NCI-H146 (cell line): ENCODE measurements around the gene HSFX1.
"Not testable (repeated sequence)": the region's sequence is repeated elsewhere in the genome, so short reads cannot be mapped to it uniquely, and the experiment has no call there.

ENCODE experiments used
- DNase-seq: peaks from one replicate; lab custom pipeline; 2025; lab: John Stamatoyannopoulos, UW

Gene HSFX1, protein sequence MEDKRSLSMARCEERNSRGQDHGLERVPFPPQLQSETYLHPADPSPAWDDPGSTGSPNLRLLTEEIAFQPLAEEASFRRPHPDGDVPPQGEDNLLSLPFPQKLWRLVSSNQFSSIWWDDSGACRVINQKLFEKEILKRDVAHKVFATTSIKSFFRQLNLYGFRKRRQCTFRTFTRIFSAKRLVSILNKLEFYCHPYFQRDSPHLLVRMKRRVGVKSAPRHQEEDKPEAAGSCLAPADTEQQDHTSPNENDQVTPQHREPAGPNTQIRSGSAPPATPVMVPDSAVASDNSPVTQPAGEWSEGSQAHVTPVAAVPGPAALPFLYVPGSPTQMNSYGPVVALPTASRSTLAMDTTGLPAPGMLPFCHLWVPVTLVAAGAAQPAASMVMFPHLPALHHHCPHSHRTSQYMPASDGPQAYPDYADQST

DNA sequence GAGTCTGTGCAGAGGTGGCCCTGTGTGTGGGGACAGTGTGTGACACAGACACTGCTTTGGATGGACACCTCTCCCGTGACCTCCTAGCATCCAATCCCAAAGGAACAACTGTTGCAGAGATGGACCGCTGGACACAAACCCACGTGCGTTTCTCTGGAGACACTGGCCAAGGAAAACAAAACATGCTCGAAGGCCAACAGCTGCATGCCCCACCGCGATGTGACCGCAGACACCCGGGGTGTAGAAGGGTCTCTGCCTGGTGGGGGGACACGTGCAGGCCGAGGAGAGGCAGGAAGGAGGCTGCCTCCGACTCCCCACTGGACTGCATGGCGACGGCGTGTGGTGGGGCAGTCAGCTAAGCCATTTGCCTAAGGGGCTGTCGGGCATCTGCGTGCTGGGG, at the start of gene HSFX1:
TSS of gene HSFX1 (plus strand) at position 301 of the 400 bp plus-strand sequence. CDS start 614 bp downstream, outside the sequence.
- not testable (repeated sequence) for DNase-seq

DNA sequence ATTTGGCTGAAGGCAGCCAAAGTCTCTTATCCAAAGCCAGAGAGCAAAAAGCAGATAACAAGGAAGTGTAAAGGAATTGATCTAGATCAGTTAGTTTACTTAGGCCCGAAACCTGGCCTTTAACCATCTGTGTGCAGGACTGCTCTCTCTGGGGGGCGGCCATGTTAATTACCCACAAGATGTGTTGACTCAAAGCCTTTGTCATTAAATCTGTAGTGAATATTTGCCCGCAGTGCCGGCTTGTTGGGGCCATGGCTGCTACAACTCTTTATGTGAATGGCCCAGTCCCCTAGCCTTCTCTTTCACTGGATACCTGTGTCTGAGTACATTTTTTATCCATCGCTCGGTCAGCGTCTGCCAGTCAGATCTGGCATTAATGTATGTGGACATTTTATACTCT, 46.6 kb upstream of the HSFX1 start:
- DNase-seq: not testable (repeated sequence)

DNA sequence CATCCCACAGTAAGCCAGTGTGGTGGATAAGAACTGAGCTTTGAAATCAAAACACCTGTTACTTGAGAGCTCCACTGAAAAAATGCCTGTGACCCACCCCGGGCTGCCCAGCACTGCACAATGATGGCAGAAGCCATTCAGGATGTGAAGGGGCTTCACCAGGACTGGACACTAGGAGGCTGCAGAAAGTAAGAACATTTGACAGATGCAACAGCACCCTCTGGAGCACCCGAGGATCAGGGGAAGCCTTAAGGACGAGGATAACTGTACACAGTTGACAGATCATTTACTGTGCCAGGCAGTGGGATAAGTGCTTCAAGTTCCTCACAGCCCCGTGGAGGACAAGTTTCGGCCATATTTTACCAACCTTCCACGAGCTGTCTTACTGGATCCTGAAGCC, 31.6 kb upstream of the HSFX1 start:
- not testable (repeated sequence) for DNase-seq

DNA sequence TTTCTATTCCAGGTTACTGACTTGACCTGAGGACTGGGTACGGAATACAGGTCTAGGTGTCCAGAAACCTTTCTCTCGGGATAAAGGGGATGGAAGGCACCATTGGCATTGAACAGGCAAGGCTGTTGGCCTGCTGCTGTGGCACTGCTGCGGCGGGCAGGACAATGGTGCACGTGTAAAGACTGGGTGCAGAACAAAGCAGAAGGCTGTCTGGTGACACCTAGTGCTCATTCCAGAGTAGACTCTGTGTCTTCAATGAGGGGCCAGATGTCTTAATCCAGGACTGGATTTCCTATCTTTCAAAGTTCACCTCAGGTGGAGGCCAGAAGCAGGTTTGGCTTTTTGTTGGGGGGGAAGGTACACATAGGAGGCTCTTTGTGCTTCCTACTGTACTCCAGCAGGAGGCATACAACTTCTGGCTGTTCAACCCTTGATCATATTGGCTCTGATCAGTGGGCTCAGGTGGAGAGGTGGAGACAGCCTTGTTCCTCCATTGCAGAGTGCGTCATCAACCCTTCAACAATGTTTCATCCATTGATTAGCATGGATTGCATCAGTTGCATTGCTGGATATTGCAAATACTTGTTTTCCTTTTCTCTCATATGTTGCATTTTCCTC, 27.4 kb upstream of the HSFX1 start:
- DNase-seq: not testable (repeated sequence)

DNA sequence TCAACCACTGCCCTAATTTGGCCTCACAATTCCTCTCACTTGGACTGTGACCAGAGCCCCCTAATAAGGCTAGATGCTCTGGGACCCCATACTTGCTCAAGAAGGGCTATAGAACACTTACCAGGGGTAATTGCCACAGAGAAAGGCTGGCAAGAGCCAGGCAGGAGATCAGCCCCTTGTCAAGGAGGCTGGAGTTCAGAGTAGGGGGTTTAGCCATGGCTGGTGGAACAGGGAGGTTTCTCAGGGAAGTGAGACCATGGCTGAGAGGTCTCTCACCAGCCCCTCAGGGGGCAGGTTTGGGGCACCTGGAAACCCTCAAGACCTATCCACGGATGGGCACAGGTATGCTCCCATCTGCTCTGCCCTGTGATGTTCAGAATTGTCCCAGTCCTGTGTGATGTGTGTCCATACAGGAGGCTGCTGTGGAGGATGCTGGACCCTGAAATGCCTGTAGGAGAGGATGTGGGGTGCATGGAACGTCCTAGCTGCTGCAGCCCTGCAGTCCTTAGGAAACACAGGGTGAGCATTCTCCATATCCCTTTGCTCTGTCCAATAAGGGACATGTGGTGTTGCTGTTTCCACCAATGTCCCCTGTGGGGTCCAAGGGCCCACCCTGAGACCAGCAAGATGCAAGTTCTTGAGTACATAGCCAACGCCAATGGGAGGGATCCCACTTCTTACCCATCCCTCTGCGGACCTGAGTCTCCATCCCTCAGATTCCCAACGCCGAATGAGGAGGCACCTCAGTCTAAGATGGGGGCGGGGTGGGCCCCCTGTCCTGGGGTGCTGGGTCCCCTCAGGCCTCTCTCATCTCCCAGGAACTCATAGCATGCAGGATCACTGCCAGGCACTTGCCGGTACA, 16.4 kb upstream of the HSFX1 start:
- no peak for DNase-seq

DNA sequence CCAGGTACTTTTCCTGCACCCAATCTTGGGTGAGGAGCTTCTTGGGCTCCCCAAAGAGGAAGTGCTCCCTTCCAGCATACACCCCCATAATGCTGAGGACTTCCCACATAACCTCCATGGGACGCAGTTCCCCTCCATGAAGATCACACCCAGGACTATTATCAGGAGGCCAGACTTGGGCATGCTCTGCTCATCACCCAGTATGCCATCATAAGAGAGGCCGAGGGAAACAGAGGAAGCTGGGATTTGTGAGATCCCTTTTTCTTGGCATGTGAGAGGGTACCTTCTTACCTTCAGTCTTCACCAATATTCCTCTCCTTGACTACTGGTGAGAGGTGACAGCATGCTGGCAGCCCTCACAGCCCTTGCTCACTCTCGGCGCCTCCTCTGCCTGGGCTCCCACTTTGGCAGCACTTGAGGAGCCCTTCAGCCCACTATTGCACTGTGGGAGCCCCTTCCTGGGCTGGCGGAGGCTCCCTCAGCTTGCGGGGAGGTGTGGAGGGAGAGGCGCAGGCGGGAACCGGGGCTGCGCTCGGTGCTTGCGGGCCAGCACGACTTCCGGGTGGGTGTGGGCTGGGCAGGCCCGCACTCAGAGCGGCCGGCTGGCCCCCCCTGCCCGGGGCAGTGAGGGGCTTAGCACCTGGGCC, 15.7 kb upstream of the HSFX1 start:
- no peak for DNase-seq

DNA sequence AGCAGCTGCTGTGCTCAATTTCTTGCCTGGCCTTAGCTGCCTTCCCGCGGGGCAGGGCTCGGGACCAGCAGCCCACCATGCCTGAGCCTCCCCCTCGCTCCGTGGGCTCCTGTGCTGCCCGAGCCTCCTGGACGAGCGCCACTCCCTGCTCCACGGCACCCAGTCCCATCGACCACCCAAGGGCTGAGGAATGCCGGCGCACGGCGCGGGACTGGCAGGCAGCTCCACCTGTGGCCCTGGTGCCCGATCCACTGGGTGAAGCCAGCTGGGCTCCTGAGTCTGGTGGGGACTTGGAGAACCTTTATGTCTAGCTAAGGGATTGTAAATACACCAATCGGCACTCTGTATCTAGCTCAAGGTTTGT, 15.2 kb upstream of the HSFX1 start:
- DNase-seq: not testable (repeated sequence)

DNA sequence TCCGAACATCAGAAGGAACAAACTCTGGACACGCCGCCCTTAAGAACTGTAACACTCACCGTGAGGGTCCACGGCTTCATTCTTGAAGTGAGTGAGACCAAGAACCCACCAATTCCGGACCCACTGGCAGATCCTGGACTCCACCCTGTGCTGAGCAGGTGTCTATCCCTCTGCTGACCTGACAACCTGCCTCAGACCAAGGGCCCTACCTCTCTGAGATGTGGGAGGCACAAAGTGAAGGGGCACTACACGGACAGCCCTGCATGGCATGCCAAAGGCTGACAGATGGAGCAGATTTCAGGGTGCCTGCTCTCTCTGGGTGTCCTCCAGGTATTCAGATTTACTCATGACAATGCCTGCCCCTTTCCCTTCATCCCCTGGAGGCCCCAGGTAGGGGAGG, 14.0 kb upstream of the HSFX1 start:
- DNase-seq: no peak

DNA sequence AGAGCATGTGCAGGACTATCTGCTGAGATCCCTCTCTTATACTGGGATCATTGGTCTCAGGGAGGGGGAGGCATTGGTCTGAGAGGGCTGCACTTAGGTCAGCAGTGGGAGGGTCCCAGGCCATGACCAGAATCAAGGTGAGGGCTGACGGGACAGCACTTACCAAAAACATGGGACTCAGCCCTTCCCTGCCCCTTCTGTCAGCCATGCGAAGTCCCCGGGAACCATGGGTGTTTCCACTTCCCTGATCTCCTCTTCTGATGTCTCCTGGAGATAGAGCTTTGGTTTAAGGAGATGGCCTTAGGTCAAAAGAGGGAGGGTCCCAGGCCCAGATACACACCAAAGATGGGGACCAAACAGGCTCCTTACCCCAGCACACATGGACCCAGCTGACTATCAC, 12.9 kb upstream of the HSFX1 start:
- no peak for DNase-seq

DNA sequence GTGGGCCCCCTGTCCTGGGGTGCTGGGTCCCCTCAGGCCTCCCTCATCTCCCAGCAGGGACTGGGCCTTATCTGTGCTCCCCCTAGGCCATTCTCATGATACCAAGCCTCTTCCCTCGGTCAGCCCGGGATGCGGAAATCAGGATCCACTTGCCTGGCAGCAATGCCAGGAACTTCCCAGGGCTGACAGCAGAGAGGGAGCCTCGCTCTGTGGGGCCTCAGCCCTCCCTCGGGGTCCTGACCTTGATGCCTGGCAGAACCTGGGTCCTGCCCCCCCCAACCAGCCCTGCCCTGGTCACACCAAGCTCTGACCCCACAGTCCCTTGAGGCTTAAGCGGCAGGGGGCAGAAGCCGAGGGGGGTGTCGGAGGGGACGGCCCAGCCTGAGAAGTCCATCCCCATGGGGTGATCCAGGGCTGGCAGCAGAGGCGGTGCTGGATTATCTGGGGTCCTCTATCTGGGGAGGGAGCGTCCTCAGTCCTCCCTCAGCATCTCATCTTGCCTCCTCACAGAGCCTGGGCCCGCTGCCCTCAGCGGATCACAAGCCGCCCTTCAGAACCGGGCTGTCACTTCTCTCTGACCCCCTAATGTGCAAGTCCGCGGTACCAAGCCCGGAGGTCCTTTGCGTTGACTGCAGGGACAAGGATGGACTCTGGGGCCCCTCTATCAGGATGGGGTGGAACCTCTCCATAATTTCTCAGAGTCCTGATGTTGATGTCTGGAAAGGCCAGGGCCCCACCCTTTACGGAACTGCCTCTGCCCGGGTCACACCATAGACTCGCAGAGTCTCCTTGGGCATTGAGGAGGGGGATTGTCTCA, 11.8 kb upstream of the HSFX1 start:
- DNase-seq: not testable (repeated sequence)

DNA sequence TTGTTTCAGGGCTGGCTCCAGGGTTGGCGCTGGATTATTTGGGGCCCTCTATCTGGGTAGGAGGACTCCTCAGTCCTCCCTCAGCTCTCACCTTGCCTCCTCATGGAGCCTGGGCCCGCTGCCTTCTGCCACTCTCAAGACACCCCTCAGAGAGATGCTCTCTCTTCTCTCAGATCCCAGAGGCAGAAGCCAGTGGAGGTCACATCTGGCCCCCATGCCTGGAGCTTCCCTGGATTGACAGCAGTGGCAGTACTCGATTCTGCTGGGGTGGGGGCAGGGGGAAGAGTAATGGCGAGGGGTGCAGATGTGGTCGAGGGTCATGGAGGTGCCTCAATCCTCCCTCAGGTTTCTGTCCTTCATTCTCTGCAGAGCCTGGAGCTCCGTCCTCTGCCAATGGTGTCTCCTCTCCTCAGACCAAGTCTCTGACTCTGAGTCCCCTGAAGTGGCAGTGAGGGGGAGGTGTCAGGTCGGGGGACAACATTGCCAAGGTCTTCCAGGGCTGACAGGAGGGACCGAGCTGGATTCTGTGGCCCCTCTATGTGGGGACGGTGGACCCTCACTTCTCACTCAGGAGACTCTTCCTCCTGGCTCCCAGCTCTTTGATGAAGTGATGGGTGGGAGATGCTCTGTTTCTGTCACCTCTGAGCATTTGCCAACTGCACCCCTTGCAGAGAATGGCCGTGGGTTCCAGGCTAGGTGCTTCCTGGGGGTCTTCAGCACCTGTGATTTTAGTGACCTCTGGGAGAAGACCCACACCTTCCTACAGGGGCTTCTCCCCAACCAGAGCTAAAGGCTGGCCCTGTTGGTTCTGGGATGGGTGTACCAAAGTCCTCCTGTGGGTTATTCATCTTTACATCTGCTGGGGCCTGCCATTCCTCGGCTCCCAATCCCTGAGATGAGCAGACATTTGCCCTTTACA, 10.9 kb upstream of the HSFX1 start:
- no peak for DNase-seq

DNA sequence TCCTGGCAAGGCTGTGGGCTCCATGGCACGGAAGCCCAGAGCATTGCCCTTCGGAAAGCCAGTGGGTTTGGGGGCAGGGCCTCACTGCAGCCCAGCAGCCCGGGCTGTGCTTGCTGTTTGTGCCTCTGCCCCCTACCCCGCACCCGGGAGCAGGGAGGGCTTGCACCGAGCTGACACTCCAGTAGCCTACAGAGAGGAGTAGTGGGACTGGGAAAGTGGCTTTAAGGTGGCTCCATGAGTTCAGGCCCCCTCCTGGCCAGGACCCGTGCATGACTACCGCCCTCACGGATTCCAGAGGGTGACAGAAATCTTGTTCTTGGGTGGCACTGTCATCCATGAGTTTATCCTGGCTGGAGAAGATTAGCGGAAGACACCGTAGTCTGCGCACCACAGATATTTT, 3.5 kb upstream of the HSFX1 start:
- DNase-seq: not testable (repeated sequence)

DNA sequence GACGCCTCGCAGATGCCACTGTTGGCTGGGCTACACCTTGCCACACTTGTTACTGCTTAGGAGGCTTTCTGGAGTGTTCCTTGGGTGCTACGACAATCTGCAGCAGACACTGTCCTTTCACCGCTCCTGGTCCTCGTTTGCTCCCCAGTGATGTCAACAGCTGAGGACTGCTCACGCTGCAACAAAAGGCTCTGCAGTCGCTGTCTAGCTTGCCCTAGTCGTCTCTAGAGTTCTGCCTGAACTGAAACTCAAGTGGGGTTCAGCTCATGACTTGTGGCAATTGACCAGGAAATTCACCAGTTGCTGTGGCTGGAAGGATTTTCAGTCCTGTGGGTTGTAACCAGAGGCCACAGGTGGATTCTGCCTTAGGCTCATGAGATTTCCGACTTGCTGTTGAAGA, 842 bp upstream of the HSFX1 start:
- not testable (repeated sequence) for DNase-seq

DNA sequence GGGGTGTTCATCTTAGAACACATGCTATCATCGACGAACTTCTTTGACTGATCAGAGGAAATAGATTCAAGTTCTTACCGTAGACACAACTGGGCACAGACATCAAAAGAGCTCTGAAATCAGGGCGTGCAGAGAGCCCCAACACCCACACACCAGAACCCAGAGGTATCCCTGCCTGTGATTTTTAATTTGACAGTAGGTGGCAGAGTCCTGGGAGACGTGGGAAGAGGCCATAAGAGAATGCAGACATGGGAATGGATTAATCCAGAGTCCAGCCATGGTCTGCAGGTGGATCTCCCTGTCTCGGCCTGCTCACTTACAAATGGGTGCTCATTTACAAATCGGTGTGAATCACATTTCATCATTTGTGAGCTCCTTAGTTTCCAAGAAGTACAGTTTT, 4.1 kb downstream of the HSFX1 start:
- not testable (repeated sequence) for DNase-seq

DNA sequence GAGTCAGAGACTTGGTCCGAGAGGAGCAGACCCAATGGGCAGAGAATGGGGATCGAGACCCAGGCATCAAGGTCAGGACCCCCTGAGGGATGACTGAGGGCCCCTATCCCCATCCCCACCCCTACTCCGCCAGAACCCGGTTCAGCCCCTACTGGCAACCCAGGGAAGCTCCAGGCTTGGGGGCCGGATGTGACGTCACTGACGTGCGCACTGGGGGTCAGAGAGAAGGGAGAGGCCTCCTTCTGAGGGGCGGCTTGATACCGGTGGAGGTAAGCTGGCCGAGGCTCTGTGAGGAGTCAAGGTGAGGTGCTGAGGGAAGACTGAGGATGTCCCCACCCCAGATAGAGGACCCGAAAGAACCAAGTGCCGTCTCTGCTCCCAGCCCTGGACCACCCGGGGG, 7.9 kb downstream of the HSFX1 start, which contains the start of gene MAGEA9:
TSS of gene MAGEA9 (plus strand) at position 204 of the 400 bp plus-strand sequence. CDS start 4,281 bp downstream, outside the sequence.
- not testable (repeated sequence) for DNase-seq

DNA sequence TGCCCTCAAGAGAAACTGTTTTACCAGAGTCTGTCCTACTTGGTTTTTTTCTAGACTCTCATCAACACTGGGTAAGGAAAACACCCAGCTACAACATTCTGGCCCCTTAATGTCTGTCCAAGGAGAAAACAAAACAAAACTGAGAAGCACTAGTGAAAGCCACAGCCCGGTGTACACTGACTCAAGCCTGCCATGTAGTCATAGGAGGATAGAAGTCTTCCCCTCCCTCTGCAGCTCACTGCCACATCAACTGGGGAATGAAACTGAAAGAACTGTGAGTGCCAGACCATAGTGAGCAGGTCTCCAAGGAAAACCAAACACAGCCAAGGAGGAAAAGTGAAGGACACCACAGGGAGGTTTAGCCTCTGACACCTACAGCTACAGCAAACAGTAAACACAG, 21.7 kb downstream of the HSFX1 start:
- not testable (repeated sequence) for DNase-seq

DNA sequence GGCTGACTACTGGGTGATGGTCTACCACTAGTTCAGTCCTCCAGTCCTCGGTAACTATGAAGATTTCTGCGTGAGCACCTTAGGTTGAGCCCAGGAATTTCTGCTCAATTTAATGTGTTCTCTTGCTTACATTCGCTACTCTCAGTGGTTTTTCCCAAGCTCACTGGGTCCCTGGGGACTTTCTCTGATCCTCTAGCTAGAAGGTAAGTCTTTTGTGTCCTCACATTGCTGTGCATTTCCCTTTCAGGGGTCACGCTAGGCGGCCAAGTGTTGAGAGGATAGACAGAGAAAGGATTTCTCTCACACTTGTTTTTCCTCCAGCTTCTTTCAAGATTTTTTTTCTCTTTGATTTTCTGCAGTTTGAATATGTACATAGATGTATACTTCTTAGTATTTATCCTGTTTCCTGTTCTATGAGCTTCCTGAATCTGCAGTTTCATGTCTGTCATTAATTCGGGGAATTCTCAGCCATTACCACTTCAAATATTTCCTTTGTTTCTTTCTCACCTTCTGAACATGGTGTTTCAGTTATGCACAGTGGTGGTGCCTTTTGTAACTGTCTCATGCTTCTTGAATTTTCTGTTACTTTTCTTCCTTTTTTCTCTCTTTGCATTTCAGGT, 25.3 kb downstream of the HSFX1 start:
- no peak for DNase-seq

DNA sequence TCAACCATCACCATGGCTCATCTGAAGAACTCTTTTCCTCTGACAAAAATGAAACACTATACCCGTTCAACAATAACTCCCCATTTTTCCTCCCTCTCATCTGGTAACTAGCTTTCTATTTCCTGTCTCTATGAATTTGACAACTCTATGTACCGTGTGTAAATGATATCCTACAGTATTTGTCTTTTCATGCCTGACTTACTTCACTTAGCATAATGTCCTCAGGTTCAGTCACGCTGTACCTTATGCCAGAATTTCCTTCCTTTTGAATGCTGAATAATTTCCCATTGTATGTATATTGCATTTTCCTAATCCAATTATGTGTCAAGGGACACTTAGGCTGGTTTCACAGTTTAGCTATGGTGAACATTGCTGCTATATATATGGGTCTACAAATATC, 26.1 kb downstream of the HSFX1 start:
- DNase-seq: no peak

DNA sequence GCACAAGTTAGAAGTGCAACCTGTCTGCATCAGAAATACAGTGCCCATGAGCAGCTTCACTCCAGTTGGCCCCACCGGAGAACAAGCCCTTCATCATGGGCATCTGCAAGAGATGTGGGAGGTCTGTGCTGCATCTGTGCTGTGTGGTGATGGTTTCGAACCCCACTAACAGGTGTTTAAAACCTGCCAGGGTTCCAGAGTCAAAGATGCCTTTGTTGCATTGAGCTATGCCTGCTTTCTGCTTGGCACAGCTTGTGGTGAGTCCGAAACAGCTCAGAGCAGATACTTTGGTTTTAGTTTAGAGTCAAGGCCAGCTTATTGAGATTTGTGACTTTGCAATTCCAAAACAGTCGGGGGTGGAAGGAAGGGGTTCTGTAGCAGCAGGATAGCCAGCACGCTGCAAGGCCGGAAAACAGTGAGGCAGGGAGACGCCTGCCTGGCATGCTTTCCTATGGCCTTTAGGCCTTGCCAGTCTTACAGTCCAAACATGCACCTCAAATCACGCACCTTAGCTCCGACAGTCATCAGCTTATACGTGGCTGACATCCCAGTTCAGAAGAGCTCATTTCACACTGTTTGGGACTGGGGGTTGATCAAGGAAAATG, 29.7 kb downstream of the HSFX1 start:
- DNase-seq: no peak
